IPS DF 6.9 (cell line): ENCODE data around the gene TBC1D8.
"Not testable (repeated sequence)": the region's sequence is repeated elsewhere in the genome, so short reads cannot be mapped to it uniquely, and the experiment has no call there.

Experiments
- DNase-seq: peaks from one replicate; pipeline ENCODE4 v3.0.0-alpha.2; 2013; ENCODE audit warnings: low read depth, low spot score
- H3K27ac ChIP-seq: one replicate; pipeline ENCODE4 v1.5.1; 2013; ENCODE audit warnings: low read length, control low read depth
- H3K27me3 ChIP-seq: 2 replicates; pipeline ENCODE4 v1.6.1; 2013; ENCODE audit warnings: mild to moderate bottlenecking, low read length; ENCODE audit not compliant: control insufficient read depth, insufficient read depth
- H3K36me3 ChIP-seq: 2 replicates; pipeline ENCODE4 v1.6.1; 2013; ENCODE audit warnings: low read length; ENCODE audit not compliant: control insufficient read depth, insufficient read depth
- H3K4me1 ChIP-seq: 2 replicates; pipeline ENCODE4 v1.6.1; 2013; ENCODE audit warnings: low read length; ENCODE audit not compliant: control insufficient read depth, insufficient read depth
- H3K4me3 ChIP-seq: 2 replicates; pipeline ENCODE4 v1.5.1; 2013; ENCODE audit warnings: mild to moderate bottlenecking, low read length
- H3K9me3 ChIP-seq: 2 replicates; pipeline ENCODE4 v1.6.1; 2013; ENCODE audit warnings: low read length, inconsistent platforms; ENCODE audit not compliant: control insufficient read depth, insufficient read depth
- WGBS: extraction: QIAGEN DNeasy Blood & Tissue Kit; methylation state at CpG from one replicate; pipeline ENCODE4 v1.1.7; 2013; ENCODE audit warnings: mixed read lengths, missing lambda C conversion rate; ENCODE audit not compliant: insufficient read length, insufficient coverage; 5-methylcytosine and 5-hydroxymethylcytosine counted together

TBC1D8 gene

GRCh38 chr2:101076581-101076980, 74.6 kb downstream of the TBC1D8 start:
- no peak for DNase-seq
- no peak overlapping the region for H3K27ac ChIP-seq
- no CpG with 5 or more reads among the region's 2 CpGs for WGBS
- H3K4me3 ChIP-seq, result no peak overlapping the region
- H3K27me3 ChIP-seq, result no peaks in the 10 kb centered on the region
- no peaks in the 10 kb centered on the region for H3K4me1 ChIP-seq
- no peaks in the 10 kb centered on the region for H3K36me3 ChIP-seq
- H3K9me3 ChIP-seq, result no peaks in the 10 kb centered on the region; the same call in 1 of the 2 replicates

GRCh38 chr2:101064868-101065549, 86.2 kb downstream of the TBC1D8 start:
- WGBS, result no CpG with 5 or more reads among the region's 4 CpGs
- no peaks in the 10 kb centered on the region for H3K9me3 ChIP-seq
- no peaks in the 10 kb centered on the region for H3K27me3 ChIP-seq
- no peaks in the 10 kb centered on the region for H3K4me1 ChIP-seq
- DNase-seq, result no peak
- no peak overlapping the region for H3K27ac ChIP-seq
- no peak overlapping the region for H3K4me3 ChIP-seq
- no peaks in the 10 kb centered on the region for H3K36me3 ChIP-seq

- Histone ChIP-seq H3K4me1 (no peaks in the 10 kb centered on the region), H3K27ac (no peak overlapping the region)
- no CpG with 5 or more reads among the region's 3 CpGs for WGBS
Observed at GRCh38 chr2:101064505-101064867, 86.7 kb downstream of the TBC1D8 start.

GRCh38 chr2:101064125-101064502, 87.1 kb downstream of the TBC1D8 start:
- Histone ChIP-seq H3K9me3 (no peaks in the 10 kb centered on the region), H3K36me3 (no peaks in the 10 kb centered on the region), H3K27me3 (no peaks in the 10 kb centered on the region), H3K27ac (no peak overlapping the region), H3K4me3 (no peak overlapping the region), H3K4me1 (no peaks in the 10 kb centered on the region)
- WGBS, result no CpG with 5 or more reads among the region's 2 CpGs
- DNase-seq, result no peak

More at GRCh38 chr2:101064505-101064867, 86.7 kb downstream of the TBC1D8 start:
- no peak for DNase-seq
- H3K36me3 ChIP-seq, result no peaks in the 10 kb centered on the region
- no peaks in the 10 kb centered on the region for H3K9me3 ChIP-seq
- H3K4me3 ChIP-seq, result no peak overlapping the region
- H3K27me3 ChIP-seq, result no peaks in the 10 kb centered on the region

GRCh38 chr2:101063352-101064124, 87.6 kb downstream of the TBC1D8 start:
- WGBS, result no CpG with 5 or more reads among the region's 3 CpGs
- H3K4me1 ChIP-seq, result no peaks in the 10 kb centered on the region
- no peaks in the 10 kb centered on the region for H3K9me3 ChIP-seq
- DNase-seq, result no peak
- no peaks in the 10 kb centered on the region for H3K36me3 ChIP-seq
- no peaks in the 10 kb centered on the region for H3K27me3 ChIP-seq
- no peak overlapping the region for H3K27ac ChIP-seq
- no peak overlapping the region for H3K4me3 ChIP-seq

- Histone ChIP-seq H3K4me1 (no peaks in the 10 kb centered on the region), H3K27ac (no peak overlapping the region), H3K27me3 (no peaks in the 10 kb centered on the region), H3K9me3 (no peaks in the 10 kb centered on the region), H3K36me3 (no peaks in the 10 kb centered on the region), H3K4me3 (no peak overlapping the region)
- WGBS, result no CpG with 5 or more reads among the region's 3 CpGs
- DNase-seq, result no peak
Observed at GRCh38 chr2:101058386-101058785, 92.8 kb downstream of the TBC1D8 start.

GRCh38 chr2:101057051-101057933, 93.9 kb downstream of the TBC1D8 start:
- Histone ChIP-seq H3K27ac (no peak overlapping the region), H3K4me1 (no peaks in the 10 kb centered on the region), H3K9me3 (no peaks in the 10 kb centered on the region), H3K36me3 (no peaks in the 10 kb centered on the region), H3K4me3 (no peak overlapping the region), H3K27me3 (no peaks in the 10 kb centered on the region)
- DNase-seq, result no peak
- WGBS, result no CpG with 5 or more reads among the region's 5 CpGs

GRCh38 chr2:101053117-101053516, 98.1 kb downstream of the TBC1D8 start:
- Histone ChIP-seq H3K27ac (no peak overlapping the region), H3K36me3 (no peaks in the 10 kb centered on the region; the same call in 1 of the 2 replicates), H3K4me1 (no peaks in the 10 kb centered on the region), H3K27me3 (no peaks in the 10 kb centered on the region), H3K4me3 (no peak overlapping the region), H3K9me3 (no peaks in the 10 kb centered on the region)
- WGBS, result no CpG with 5 or more reads among the region's 3 CpGs
- no peak for DNase-seq

- Histone ChIP-seq H3K27me3 (no peaks in the 10 kb centered on the region), H3K4me3 (no peak overlapping the region), H3K36me3 (no peaks in the 10 kb centered on the region; the same call in 1 of the 2 replicates), H3K4me1 (peaks cover under 1% of the 10 kb centered on the region), H3K27ac (no peak overlapping the region), H3K9me3 (no peaks in the 10 kb centered on the region)
- no CpG with 5 or more reads among the region's 5 CpGs for WGBS
- no peak for DNase-seq
Observed at GRCh38 chr2:101052147-101052546, 99.0 kb downstream of the TBC1D8 start.

- not testable (repeated sequence) for DNase-seq, H3K27ac ChIP-seq, H3K36me3 ChIP-seq, H3K9me3 ChIP-seq, H3K27me3 ChIP-seq, H3K4me1 ChIP-seq, H3K4me3 ChIP-seq
- WGBS, result no CpG with 5 or more reads among the region's 6 CpGs
Observed at GRCh38 chr2:101050886-101051285, 100.3 kb downstream of the TBC1D8 start.
